IMR-90 (cell line): ENCODE data around the gene SWI5.

ENCODE experiments used
- NFE2L2 ChIP-seq: fragments of 150-350 bp; IDR thresholded peaks from 2 replicates; pipeline ENCODE4 v1.6.1; 2016; ENCODE audit warnings: low read depth, mild to moderate bottlenecking, low read length
- POLR2A ChIP-seq: IDR thresholded peaks from 2 replicates; pipeline ENCODE4 v1.6.1; 2012; ENCODE audit warnings: mild to moderate bottlenecking, low read depth, low read length
- RAD21 ChIP-seq: IDR thresholded peaks from 2 replicates; pipeline ENCODE4 v1.6.1; 2012; ENCODE audit warnings: low read length, improper control_type of control experiment
- TF ChIP-seq, protein P1 (sequence below): conservative IDR thresholded peaks from 2 replicates; pipeline ENCODE4 v1.5.1; 2012; ENCODE audit warnings: mild to moderate bottlenecking, low read depth, low read length, improper control_type of control experiment

GRCh38 chr9:128325629-128326028, 49.6 kb downstream of the SWI5 start:
- TF ChIP-seq, protein P1, sequence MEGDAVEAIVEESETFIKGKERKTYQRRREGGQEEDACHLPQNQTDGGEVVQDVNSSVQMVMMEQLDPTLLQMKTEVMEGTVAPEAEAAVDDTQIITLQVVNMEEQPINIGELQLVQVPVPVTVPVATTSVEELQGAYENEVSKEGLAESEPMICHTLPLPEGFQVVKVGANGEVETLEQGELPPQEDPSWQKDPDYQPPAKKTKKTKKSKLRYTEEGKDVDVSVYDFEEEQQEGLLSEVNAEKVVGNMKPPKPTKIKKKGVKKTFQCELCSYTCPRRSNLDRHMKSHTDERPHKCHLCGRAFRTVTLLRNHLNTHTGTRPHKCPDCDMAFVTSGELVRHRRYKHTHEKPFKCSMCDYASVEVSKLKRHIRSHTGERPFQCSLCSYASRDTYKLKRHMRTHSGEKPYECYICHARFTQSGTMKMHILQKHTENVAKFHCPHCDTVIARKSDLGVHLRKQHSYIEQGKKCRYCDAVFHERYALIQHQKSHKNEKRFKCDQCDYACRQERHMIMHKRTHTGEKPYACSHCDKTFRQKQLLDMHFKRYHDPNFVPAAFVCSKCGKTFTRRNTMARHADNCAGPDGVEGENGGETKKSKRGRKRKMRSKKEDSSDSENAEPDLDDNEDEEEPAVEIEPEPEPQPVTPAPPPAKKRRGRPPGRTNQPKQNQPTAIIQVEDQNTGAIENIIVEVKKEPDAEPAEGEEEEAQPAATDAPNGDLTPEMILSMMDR, result no peak
- TF ChIP-seq NFE2L2, result no peak
- no peak for TF ChIP-seq RAD21
- TF ChIP-seq POLR2A, result no peak
